WERI-Rb-1 (cell line): ENCODE measurements around the gene CDKAL1.

Experiments used
- DNase-seq: peaks from one replicate; pipeline ENCODE4 v3.0.0-alpha.2; 2020
- H3K27ac ChIP-seq: fragments of 250-450 bp; sonication (Bioruptor Pico); 2 replicates; pipeline ENCODE4 v1.5.1; 2020; ENCODE audit warnings: mild to moderate bottlenecking, moderate library complexity
- H3K27me3 ChIP-seq: fragments of 250-450 bp; sonication (Bioruptor Pico); 2 replicates; pipeline ENCODE4 v1.5.1; 2021; ENCODE audit warnings: mild to moderate bottlenecking, low read depth, moderate library complexity; ENCODE audit not compliant: insufficient read depth, severe bottlenecking
- H3K36me3 ChIP-seq: fragments of 250-450 bp; sonication (Bioruptor Pico); 2 replicates; pipeline ENCODE4 v1.5.1; 2020; ENCODE audit warnings: mild to moderate bottlenecking, moderate library complexity
- H3K4me3 ChIP-seq: 2 replicates; pipeline ENCODE4 v1.5.1; 2011; ENCODE audit warnings: low read depth, mild to moderate bottlenecking, control low read depth, low read length
- H3K9me3 ChIP-seq: fragments of 250-450 bp; sonication (Bioruptor Pico); 2 replicates; pipeline ENCODE4 v1.5.1; 2021; ENCODE audit warnings: mild to moderate bottlenecking, moderate library complexity; ENCODE audit not compliant: severe bottlenecking
- CTCF ChIP-seq: IDR thresholded peaks from 2 replicates; pipeline ENCODE4 v1.5.1; 2011; ENCODE audit warnings: low read depth, mild to moderate bottlenecking, control low read depth, inconsistent platforms, low read length

CDKAL1 gene

GRCh38 chr6:20707870-20708269, 173.6 kb downstream of the CDKAL1 start:
- Histone ChIP-seq H3K9me3 (no peaks in the 10 kb centered on the region), H3K27me3 (no peaks in the 10 kb centered on the region), H3K27ac (peak overlapping the region; percentile 68), H3K36me3 (no peaks in the 10 kb centered on the region; the same call in 1 of the 2 replicates), H3K4me3 (no peak overlapping the region)
- DNase-seq: no peak
- no peak for TF ChIP-seq CTCF

- Histone ChIP-seq H3K27ac (peak overlapping the region; percentile 41), H3K27me3 (no peaks in the 10 kb centered on the region), H3K36me3 (peaks cover 2% of the 10 kb centered on the region; the same call in 1 of the 2 replicates), H3K4me3 (no peak overlapping the region), H3K9me3 (no peaks in the 10 kb centered on the region)
- no peak for TF ChIP-seq CTCF
- no peak for DNase-seq
These were observed 174.3 kb downstream of the CDKAL1 start for GRCh38 chr6:20708367-20709124.

- Histone ChIP-seq H3K36me3 (peaks cover 2% of the 10 kb centered on the region; the same call in 1 of the 2 replicates), H3K27ac (no peak overlapping the region), H3K27me3 (no peaks in the 10 kb centered on the region), H3K4me3 (no peak overlapping the region), H3K9me3 (no peaks in the 10 kb centered on the region)
- no peak for DNase-seq
- no peak for TF ChIP-seq CTCF
These were observed 175.2 kb downstream of the CDKAL1 start for GRCh38 chr6:20709451-20709850.

- Histone ChIP-seq H3K36me3 (peaks cover 2% of the 10 kb centered on the region; the same call in 1 of the 2 replicates), H3K9me3 (peaks cover under 1% of the 10 kb centered on the region), H3K4me3 (no peak overlapping the region), H3K27ac (no peak overlapping the region), H3K27me3 (no peaks in the 10 kb centered on the region)
- no peak for DNase-seq
- no peak for TF ChIP-seq CTCF
These were observed 176.1 kb downstream of the CDKAL1 start for GRCh38 chr6:20710341-20710740.

- Histone ChIP-seq H3K27ac (no peak overlapping the region), H3K9me3 (peaks cover 2% of the 10 kb centered on the region), H3K4me3 (no peak overlapping the region), H3K36me3 (peaks cover 2% of the 10 kb centered on the region; the same call in 1 of the 2 replicates), H3K27me3 (no peaks in the 10 kb centered on the region)
- no peak for DNase-seq
- no peak for TF ChIP-seq CTCF
These were observed 177.3 kb downstream of the CDKAL1 start for GRCh38 chr6:20711518-20711917.
